HepG2 (cell line): ENCODE data around the gene RPL18. TPM values are rescaled to one million over a fixed set of nuclear protein-coding genes. Genes with fewer than 3 reads are reported as not detected.

Experiments used
- ATAC-seq: fragments of 200-7000 bp; cut with Tn5 transposase; 3 replicates; pipeline ENCODE4 v1.9.1; 2020; ENCODE audit warnings: mild to moderate bottlenecking, moderate library complexity
- BruUV-seq: library from RNA; stranded (reverse); fragments of 400-500 nt; replicated peaks from 2 replicates; lab custom pipeline; 2021; lab: Mats Ljungman, UMichigan
- CTCF ChIA-PET: fragments of 300-600 bp; formaldehyde crosslinking; extraction: SDS; loops from one replicate; lab custom pipeline; 2021; ENCODE audit warnings: low total read pairs, inconsistent platforms, low intra/inter-chr PET ratio; lab: Yijun Ruan, JAX
- POLR2A ChIA-PET: fragments of 350-600 bp; sonication (Branson Sonifier 250); formaldehyde crosslinking; loops from one replicate; lab custom pipeline; 2020; ENCODE audit warnings: antibody characterized with exemption, inconsistent platforms; lab: Yijun Ruan, JAX
- DNase-seq: peaks from one replicate; pipeline ENCODE4 v3.0.0-alpha.2; 2015; ENCODE audit warnings: low spot score
- FAIRE-seq: peaks from 3 replicates; lab custom pipeline; 2011; peaks lifted over from hg19 to GRCh38; lab: Jason Lieb, UNC
- H2AFZ ChIP-seq: one replicate; pipeline ENCODE4 v1.6.1; 2011; ENCODE audit warnings: low read length, inconsistent platforms
- H3K27ac ChIP-seq: fragments of 300-600 bp; 3 replicates; pipeline ENCODE4 v1.8.0; 2011; ENCODE audit warnings: mixed run types, mild to moderate bottlenecking, mixed read lengths, low read length, inconsistent platforms; ENCODE audit not compliant: insufficient read depth; ENCODE audit errors: extremely low read length
- H3K27me3 ChIP-seq, 2 experiments: fragments of 200-600 bp in 1 of 2; 2 replicates in 1 of 2; 3 replicates in 1 of 2; pipeline versions ENCODE4 v1.6.0 to v1.8.0; 2011; ENCODE audit warnings: low read length in 2 of 2, mild to moderate bottlenecking in 2 of 2, moderate library complexity in 2 of 2, inconsistent platforms in 1 of 2; ENCODE audit not compliant: insufficient read depth in 2 of 2, control insufficient read depth in 1 of 2
- H3K36me3 ChIP-seq, 2 experiments: fragments of 200-600 bp in 1 of 2; replicated peaks in 1 of 2; 2 replicates in 1 of 2; 3 replicates in 1 of 2; pipeline versions ENCODE4 v1.5.1 to v1.8.0; 2011; ENCODE audit warnings: low read length in 2 of 2, inconsistent platforms in 1 of 2; ENCODE audit not compliant: insufficient read depth in 2 of 2, control insufficient read depth in 1 of 2
- H3K4me1 ChIP-seq: 2 replicates; pipeline ENCODE4 v1.5.1; 2012; ENCODE audit warnings: low read length, inconsistent platforms; ENCODE audit not compliant: insufficient read depth
- H3K4me2 ChIP-seq: 2 replicates; pipeline ENCODE4 v1.6.0; 2011; ENCODE audit warnings: low read depth, low read length, inconsistent platforms
- H3K4me3 ChIP-seq, 3 experiments: fragments of 200-600 bp in 1 of 3; sonication (generic), shearing (Covaris generic) in 1 of 3; replicated peaks in 1 of 3; 2 replicates each; pipeline ENCODE4 v1.5.1; 2011 to 2016; ENCODE audit warnings: low read length in 3 of 3, inconsistent platforms in 2 of 3, low read depth in 2 of 3, mild to moderate bottlenecking in 2 of 3, control low read depth in 1 of 3, mixed read lengths in 1 of 3; ENCODE audit not compliant: insufficient read depth in 1 of 3
- H3K79me2 ChIP-seq: one replicate; pipeline ENCODE4 v1.6.1; 2011; ENCODE audit warnings: low read length, inconsistent platforms; ENCODE audit not compliant: insufficient read depth
- H3K9ac ChIP-seq: 2 replicates; pipeline ENCODE4 v1.6.0; 2011; ENCODE audit warnings: mild to moderate bottlenecking, low read depth, low read length, inconsistent platforms; ENCODE audit not compliant: insufficient read depth
- H3K9me3 ChIP-seq: 2 replicates; pipeline ENCODE4 v1.5.1; 2012; ENCODE audit warnings: mild to moderate bottlenecking, low read length
- H4K20me1 ChIP-seq: 2 replicates; pipeline ENCODE4 v1.6.0; 2011; ENCODE audit warnings: inconsistent platforms, mild to moderate bottlenecking, low read length, moderate library complexity; ENCODE audit not compliant: insufficient read depth
- FLYWCH1 ChIP-seq: sonication (generic); formaldehyde crosslinking; IDR thresholded peaks from 2 replicates; pipeline ENCODE4 v1.8.1; 2023; ENCODE audit warnings: mild to moderate bottlenecking, missing genetic modification reagents
- KDM5A ChIP-seq: fragments of 200-600 bp; sonication (generic); IDR thresholded peaks from 2 replicates; pipeline ENCODE4 v1.7.0; 2018; ENCODE audit warnings: antibody characterized with exemption, mild to moderate bottlenecking, low read length, borderline replicate concordance
- NR2F1 ChIP-seq, 2 experiments: fragments of 450-650 bp in 1 of 2; formaldehyde crosslinking in 1 of 2; IDR thresholded peaks; 2 replicates each; pipeline versions ENCODE4 v1.5.0 to v1.6.1; 2016 to 2020; ENCODE audit warnings: mild to moderate bottlenecking in 1 of 2, missing compliant biosample characterization in 1 of 2, missing genetic modification reagents in 1 of 2, moderate library complexity in 1 of 2
- NR2F2 ChIP-seq: IDR thresholded peaks from 2 replicates; pipeline ENCODE4 v1.6.1; 2012; ENCODE audit warnings: low read depth, inconsistent platforms, borderline replicate concordance
- ZNF619 ChIP-seq: sonication (generic); formaldehyde crosslinking; IDR thresholded peaks from 2 replicates; pipeline ENCODE4 v1.4.0; 2020; ENCODE audit warnings: mild to moderate bottlenecking, missing genetic modification reagents
- ZNF773 ChIP-seq: sonication (generic); formaldehyde crosslinking; IDR thresholded peaks from 2 replicates; pipeline ENCODE4 v1.4.0; 2020; ENCODE audit warnings: missing genetic modification reagents, borderline replicate concordance
- WGBS: methylation state at CpG from one replicate; pipeline ENCODE4 v1.1.6; 2017; ENCODE audit warnings: low lambda C conversion rate; 5-methylcytosine and 5-hydroxymethylcytosine counted together
- in situ Hi-C: cut with HindIII; loops from 2 replicates; pipeline ENCODE4 v1.10.0; 2017; ENCODE audit warnings: low pct_unique_long_range_greater_than_20kb; ENCODE audit not compliant: extremely low pct_ligation_motif_present
- intact Hi-C: fragments of 100-400 bp; cut with micrococcal nuclease; formaldehyde crosslinking; loops from one replicate; pipeline ENCODE4 v1.10.0; 2022; ENCODE audit not compliant: unreplicated experiment
- polyA plus RNA-seq, 8 experiments: library from polyadenylated mRNA; depleted of rRNA in 3 of 8; stranded (reverse) in 7 of 8; unstranded in 1 of 8; fragments of >200 nt; fragmentation: Illumina TruSeq in 4 of 8; extraction: Trizol in 4 of 8; gene quantifications; 2 replicates each; pipeline versions ENCODE4 v1.2.1 to v1.2.3, GENCODE V29; 2011 to 2016; ENCODE audit warnings: low read depth in 4 of 8, missing spikeins in 1 of 8, mixed read lengths in 1 of 8; ENCODE audit not compliant: insufficient read depth in 1 of 8
- total RNA-seq, 5 experiments: library from RNA; depleted of rRNA; stranded (reverse); fragments of >200 nt; fragmentation: Illumina TruSeq; extraction: Trizol; gene quantifications; 2 replicates each; pipeline ENCODE4 v1.2.3, GENCODE V29; 2016; ENCODE audit warnings: low read depth in 1 of 5

RPL18 gene
- total and polyA plus RNA-seq, 2 of the 13 experiments (the other 11 are each of a cell fraction or from before 2014, with no cell fraction given) = 1,485 to 1,639 TPM

DNA sequence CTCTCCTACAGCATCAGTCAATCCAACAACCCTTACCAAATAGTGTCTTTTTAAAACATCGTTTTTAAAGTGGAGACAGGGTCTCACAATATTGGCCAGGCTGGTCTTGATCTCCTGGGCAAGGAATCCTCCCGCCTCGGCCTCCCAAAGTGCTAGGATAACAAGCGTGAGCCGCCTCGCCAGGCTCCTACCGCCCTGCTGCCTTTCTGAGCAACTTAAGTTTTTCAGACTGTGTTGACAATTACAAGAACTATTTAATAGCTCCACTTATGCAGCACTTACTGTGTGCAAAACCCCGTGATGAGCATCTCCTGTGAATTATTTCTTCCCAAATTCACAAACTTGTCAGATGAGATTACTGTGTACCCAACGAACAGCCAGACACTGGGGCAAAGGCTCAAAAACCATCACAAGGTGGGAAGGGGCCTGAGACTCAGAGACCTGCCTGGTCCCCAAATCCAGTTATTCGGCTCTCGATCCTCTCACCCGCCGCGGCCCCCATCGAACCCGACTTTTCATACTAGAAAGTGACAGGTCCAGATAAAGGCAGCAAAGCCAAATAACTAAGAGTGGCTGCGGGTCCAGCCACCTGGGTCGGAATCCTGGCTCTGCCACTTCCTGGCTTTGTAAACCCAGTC lies 581 bp downstream of the RPL18 start:
- Histone ChIP-seq H3K79me2 (peaks cover 33% of the 10 kb centered on the region), H3K9ac (peak overlapping the region; percentile 96), H3K27me3 (no peaks in the 10 kb centered on the region; a peak in 1 of 5 replicates), H3K9me3 (no peaks in the 10 kb centered on the region), H3K36me3 (peaks cover 15 to 28% of the 10 kb centered on the region in 2 experiments), H3K27ac (peak overlapping the region; percentile 76), H3K4me1 (peaks cover 47% of the 10 kb centered on the region), H4K20me1 (peaks cover 38% of the 10 kb centered on the region), H3K4me2 (peak overlapping the region; percentile 89), H2AFZ (no peak overlapping the region), H3K4me3 (peak overlapping the region; percentile 89 to 99 (median 89))
- BruUV-seq = TSS peak; percentile 84
- WGBS = 2% methylated on average over 18 of the region's 18 CpGs
- intact Hi-C loops (loop anchor here (2.0 kb wide), 1 partner anchor 16 kb away; no protein-coding TSS in a partner anchor), in situ Hi-C loops (no loop called here)
- DNase-seq (no peak), ATAC-seq (no peak), FAIRE-seq (peak; percentile 15)
- peak; percentile 11; the same call in 1 of the 2 replicates for TF ChIP-seq NR2F2
- TF ChIP-seq KDM5A = peak; percentile 91; the same call in 1 of the 2 replicates
- 0 out of 4 replicates have a peak, but pooled peaks of 1 of the 2 experiments have one; percentile 27 for TF ChIP-seq NR2F1 (CRISPR knock-in tag; IDR thresholded peaks at IDR 0.05)
- TF ChIP-seq ZNF773 = 0 out of 2 replicates have a peak, but pooled peaks have one; percentile 4
- TF ChIP-seq FLYWCH1 = 0 out of 2 replicates have a peak, but pooled peaks have one; percentile 17
- TF ChIP-seq ZNF619 (CRISPR knock-in tag) = no peak
- ChIA-PET CTCF (no interaction called here), POLR2A (interaction anchor here (0.6 to 1.6 kb wide), 30 partner anchors 8 to 463 kb away, joined by 3 to 61 read pairs (median 6); partner anchors contain the start of genes CA11, DBP, NUCB1 and SPACA4)
